AG10803 (cell line): ENCODE data around the gene PHF19.

Experiments
- DNase-seq: peaks from one replicate; pipeline ENCODE4 v3.0.0; 2010; ENCODE audit warnings: low read depth
- H3K4me3 ChIP-seq: 2 replicates; pipeline ENCODE4 v1.5.1; 2011; ENCODE audit warnings: mild to moderate bottlenecking, low read length, control low read depth
- TF ChIP-seq, protein P1 (sequence below): conservative IDR thresholded peaks from 2 replicates; pipeline ENCODE4 v1.5.1; 2011; ENCODE audit warnings: mild to moderate bottlenecking, low read length, control low read depth, inconsistent platforms

PHF19 gene

DNA sequence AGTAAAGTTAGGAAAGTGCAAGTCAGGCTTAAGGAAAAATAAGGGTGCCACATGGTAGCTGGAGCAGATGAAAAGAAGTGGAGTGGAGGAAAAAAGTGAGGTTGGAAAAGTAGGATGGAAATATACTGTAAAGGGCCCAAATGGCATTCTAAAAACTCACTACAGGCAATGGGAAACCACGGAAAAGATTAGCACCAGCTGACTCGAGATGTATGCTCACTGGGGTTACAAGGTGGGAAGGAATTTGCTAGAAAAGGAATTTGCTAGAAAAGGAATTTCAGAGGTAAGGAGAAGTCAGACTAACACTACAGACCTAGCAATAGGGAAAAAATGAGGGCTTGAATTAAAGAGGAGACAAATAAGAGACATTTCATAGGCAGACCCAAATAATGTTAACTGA is 37.8 kb downstream of the PHF19 start:
- DNase-seq, result no peak
- TF ChIP-seq, protein P1, sequence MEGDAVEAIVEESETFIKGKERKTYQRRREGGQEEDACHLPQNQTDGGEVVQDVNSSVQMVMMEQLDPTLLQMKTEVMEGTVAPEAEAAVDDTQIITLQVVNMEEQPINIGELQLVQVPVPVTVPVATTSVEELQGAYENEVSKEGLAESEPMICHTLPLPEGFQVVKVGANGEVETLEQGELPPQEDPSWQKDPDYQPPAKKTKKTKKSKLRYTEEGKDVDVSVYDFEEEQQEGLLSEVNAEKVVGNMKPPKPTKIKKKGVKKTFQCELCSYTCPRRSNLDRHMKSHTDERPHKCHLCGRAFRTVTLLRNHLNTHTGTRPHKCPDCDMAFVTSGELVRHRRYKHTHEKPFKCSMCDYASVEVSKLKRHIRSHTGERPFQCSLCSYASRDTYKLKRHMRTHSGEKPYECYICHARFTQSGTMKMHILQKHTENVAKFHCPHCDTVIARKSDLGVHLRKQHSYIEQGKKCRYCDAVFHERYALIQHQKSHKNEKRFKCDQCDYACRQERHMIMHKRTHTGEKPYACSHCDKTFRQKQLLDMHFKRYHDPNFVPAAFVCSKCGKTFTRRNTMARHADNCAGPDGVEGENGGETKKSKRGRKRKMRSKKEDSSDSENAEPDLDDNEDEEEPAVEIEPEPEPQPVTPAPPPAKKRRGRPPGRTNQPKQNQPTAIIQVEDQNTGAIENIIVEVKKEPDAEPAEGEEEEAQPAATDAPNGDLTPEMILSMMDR, result no peak
- H3K4me3 ChIP-seq, result no peak overlapping the region

DNA sequence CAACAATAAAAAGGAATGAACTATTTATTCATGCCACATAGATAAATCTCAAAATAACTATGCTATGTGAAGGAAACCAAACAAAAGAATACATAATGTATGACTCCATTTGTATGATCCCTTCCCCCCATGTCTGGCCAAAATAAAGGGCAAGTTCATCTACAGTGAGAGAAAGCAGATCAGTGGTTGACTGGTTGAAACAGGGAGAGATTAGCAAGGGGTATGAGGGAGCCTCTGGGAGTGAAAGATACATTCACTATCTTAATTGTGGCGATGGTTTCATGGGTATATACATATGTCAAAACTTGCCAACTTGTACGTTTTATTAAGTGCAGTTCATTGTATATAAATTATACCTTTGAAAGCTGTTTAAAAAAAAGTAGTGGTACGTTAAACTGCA is 39.1 kb downstream of the PHF19 start:
- TF ChIP-seq, protein P1, result no peak
- DNase-seq, result no peak

DNA sequence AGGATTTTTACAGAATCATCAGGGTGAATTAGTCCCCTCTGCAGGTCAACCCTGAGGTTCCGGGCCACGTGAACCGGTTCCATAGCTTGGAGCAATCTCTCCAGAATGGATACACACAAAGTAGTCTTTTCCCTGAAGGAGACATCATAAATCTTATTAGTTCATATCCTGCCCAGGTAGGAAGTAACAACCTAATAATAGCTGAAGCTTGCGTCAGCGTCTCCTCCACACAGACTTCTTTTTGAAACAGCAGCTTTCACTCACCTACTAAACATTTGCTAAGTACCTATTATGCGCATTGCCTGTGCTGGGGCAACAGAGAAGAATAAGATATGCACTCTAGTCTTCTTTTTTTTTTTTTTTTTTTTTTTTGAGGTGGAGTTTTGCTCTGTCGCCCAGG is 43.7 kb downstream of the PHF19 start:
- TF ChIP-seq, protein P1, result no peak
- no peak for DNase-seq
- no peak overlapping the region for H3K4me3 ChIP-seq

More for the DNA sequence above, 39.1 kb downstream of the PHF19 start:
- no peak overlapping the region for H3K4me3 ChIP-seq

DNA sequence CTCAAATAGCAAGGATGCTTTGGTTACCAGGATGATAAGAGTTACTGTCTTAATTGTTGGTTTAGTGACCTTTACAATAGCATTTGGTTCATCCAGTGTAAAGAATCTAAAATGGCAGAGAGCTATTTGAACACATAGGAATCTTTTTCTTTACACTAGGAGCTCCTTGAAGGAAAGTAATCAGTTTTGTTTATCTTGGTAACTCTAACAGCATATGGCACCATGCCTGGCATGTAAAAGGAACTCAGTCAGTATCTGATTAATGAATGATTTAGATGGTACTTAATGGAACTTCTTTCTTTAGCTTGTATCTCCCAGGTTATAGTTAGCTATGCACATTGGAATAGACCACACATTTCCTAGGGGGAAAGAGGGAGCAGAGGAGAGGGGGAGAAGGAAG is 44.2 kb downstream of the PHF19 start:
- TF ChIP-seq, protein P1, result no peak
- H3K4me3 ChIP-seq, result no peak overlapping the region
- no peak for DNase-seq

DNA sequence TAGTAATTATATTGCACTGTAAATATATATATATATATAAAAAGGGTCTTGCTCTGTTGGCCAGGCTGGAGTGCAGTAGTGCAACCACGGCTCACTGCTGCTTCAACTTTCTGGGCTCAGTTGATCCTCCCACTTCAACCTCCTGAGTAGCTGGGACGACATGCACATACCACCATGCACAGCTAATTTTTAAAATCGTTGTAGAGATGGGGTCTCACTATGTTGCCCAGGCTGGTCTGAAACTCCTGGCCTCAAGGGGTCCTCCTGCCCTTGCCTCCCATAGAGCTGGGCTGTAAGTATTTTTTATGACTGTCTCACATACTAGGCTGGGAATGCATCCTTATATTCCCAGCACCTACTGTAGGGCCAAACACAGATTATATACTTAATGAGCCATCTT is 46.1 kb downstream of the PHF19 start:
- no peak for DNase-seq
- no peak overlapping the region for H3K4me3 ChIP-seq
- TF ChIP-seq, protein P1, result no peak

DNA sequence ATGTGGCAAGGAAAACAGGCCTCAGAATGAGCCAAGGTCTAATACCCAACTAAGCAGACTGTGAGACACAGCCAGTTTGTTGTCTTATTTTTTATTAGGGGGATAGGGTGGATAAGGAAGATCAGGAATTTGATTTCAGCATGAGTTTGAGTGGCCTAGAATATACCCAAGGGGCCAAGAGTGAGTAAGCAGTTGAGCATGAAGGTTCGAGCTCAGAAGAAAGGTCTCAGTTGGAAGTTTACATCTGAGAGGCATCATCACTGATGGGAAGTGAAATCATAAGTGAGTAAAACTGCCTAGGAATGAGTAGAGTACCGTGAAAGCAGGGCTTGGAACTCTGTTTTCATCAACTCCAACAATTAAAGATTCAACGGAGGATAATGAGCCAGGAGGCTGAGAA is 46.8 kb downstream of the PHF19 start:
- DNase-seq, result no peak
- TF ChIP-seq, protein P1, result no peak
- H3K4me3 ChIP-seq, result no peak overlapping the region

DNA sequence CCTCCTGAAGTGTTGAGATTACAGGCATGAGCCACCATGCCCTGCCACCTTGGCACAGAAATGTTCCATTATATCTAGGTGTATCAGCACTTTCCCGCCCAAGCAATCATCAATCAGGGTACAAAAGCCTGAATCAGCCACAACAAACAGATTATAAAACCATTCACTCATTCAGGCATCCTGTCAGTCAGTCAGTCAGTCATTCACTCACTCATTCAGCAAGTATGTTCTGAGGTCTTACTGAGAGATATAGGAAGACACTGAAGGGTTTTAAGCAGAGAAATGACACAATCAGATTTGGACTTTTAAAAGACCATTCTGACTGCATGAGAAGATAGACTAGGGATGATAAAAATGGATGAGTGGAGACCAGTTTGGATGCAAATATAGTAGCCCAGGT is 47.3 kb downstream of the PHF19 start:
- H3K4me3 ChIP-seq, result no peak overlapping the region
- TF ChIP-seq, protein P1, result no peak
- DNase-seq, result no peak
